Smooth muscle cell (in vitro differentiated cells): Measurements from ENCODE around the gene ATF6. TPM values are rescaled to one million over a fixed set of nuclear protein-coding genes. Genes with fewer than 3 reads are reported as not detected.

ENCODE experiments used
- DNase-seq: peaks from one replicate; lab custom pipeline; 2025; ENCODE audit not compliant: unreplicated experiment; lab: John Stamatoyannopoulos, UW
- H2AFZ ChIP-seq: fragments of 200-600 bp; sonication (generic); 2 replicates; pipeline ENCODE4 v1.6.0; 2016; ENCODE audit warnings: antibody characterized with exemption, low read depth, mild to moderate bottlenecking
- H3F3A ChIP-seq: fragments of 200-600 bp; sonication (generic); 2 replicates; pipeline ENCODE4 v1.6.0; 2017; ENCODE audit warnings: antibody characterized with exemption, low read depth
- H3K27ac ChIP-seq: fragments of 200-600 bp; sonication (generic); 2 replicates; pipeline ENCODE4 v1.5.1; 2016; ENCODE audit warnings: low read depth, mild to moderate bottlenecking
- H3K27me3 ChIP-seq: fragments of 200-600 bp; sonication (generic); 2 replicates; pipeline ENCODE4 v1.6.1; 2016; ENCODE audit warnings: low read depth, mild to moderate bottlenecking
- H3K36me3 ChIP-seq: fragments of 200-600 bp; sonication (generic); 2 replicates; pipeline ENCODE4 v1.5.1; 2016; ENCODE audit warnings: low read depth
- H3K4me1 ChIP-seq: fragments of 200-600 bp; sonication (generic); 2 replicates; pipeline ENCODE4 v1.5.1; 2016; ENCODE audit warnings: low read depth
- H3K4me2 ChIP-seq: fragments of 200-600 bp; sonication (generic); 2 replicates; pipeline ENCODE4 v1.6.0; 2016; ENCODE audit warnings: mild to moderate bottlenecking
- H3K4me3 ChIP-seq: fragments of 200-600 bp; sonication (generic); 2 replicates; pipeline ENCODE4 v1.5.1; 2016; ENCODE audit warnings: mild to moderate bottlenecking
- H3K79me2 ChIP-seq: fragments of 200-600 bp; sonication (generic); 2 replicates; pipeline ENCODE4 v1.6.0; 2016; ENCODE audit warnings: low read depth, mild to moderate bottlenecking
- H3K9ac ChIP-seq: fragments of 200-600 bp; sonication (generic); 2 replicates; pipeline ENCODE4 v1.6.0; 2016; ENCODE audit warnings: low read depth
- H3K9me3 ChIP-seq: fragments of 200-600 bp; sonication (generic); replicated peaks from 2 replicates; pipeline ENCODE4 v1.5.1; 2016; ENCODE audit warnings: low read depth
- H4K20me1 ChIP-seq: fragments of 200-600 bp; sonication (generic); 2 replicates; pipeline ENCODE4 v1.6.0; 2016; ENCODE audit warnings: low read depth
- CTCF ChIP-seq: fragments of 200-600 bp; sonication (generic); IDR thresholded peaks from 2 replicates; pipeline ENCODE4 v1.5.1; 2017; ENCODE audit warnings: borderline replicate concordance, mild to moderate bottlenecking, antibody characterized with exemption; ENCODE audit not compliant: insufficient read depth, poor library complexity, severe bottlenecking
- WGBS: methylation state at CpG from one replicate; pipeline ENCODE4 v1.1.7; 2016; ENCODE audit warnings: low lambda C conversion rate; 5-methylcytosine and 5-hydroxymethylcytosine counted together
- polyA plus RNA-seq: library from polyadenylated mRNA; unstranded; fragments of >200 nt; fragmentation: Nextera tagmentation; extraction: Ambion mirVana; gene quantifications from 2 replicates; pipeline ENCODE4 v1.2.1, GENCODE V29; 2016
- total RNA-seq: library from RNA; depleted of rRNA; stranded (reverse); fragments of >200 nt; gene quantifications from 2 replicates; pipeline ENCODE4 v1.2.3, GENCODE V29; 2014

The ATF6 gene
- total and polyA plus RNA-seq, 2 experiments from 2014 or later = 7.8 to 22.9 TPM

GRCh38 chr1:161905269-161905884, 139.3 kb downstream of the ATF6 start:
- Histone ChIP-seq H3K9ac (no peak overlapping the region), H2AFZ (no peak overlapping the region), H3K4me1 (peaks cover 4% of the 10 kb centered on the region), H3K4me2 (no peak overlapping the region), H3K27me3 (no peaks in the 10 kb centered on the region), H3K36me3 (no peaks in the 10 kb centered on the region), H3K27ac (no peak overlapping the region), H3F3A (no peaks in the 10 kb centered on the region), H3K4me3 (no peak overlapping the region), H4K20me1 (no peaks in the 10 kb centered on the region), H3K9me3 (no peaks in the 10 kb centered on the region), H3K79me2 (no peaks in the 10 kb centered on the region)
- WGBS = 98% methylated on average over 3 of the region's 3 CpGs
- TF ChIP-seq CTCF = peak; percentile 39
- DNase-seq = no peak

GRCh38 chr1:161907265-161907664, 141.1 kb downstream of the ATF6 start:
- Histone ChIP-seq H3K4me3 (no peak overlapping the region), H3K4me2 (no peak overlapping the region), H3K9ac (no peak overlapping the region), H3K27me3 (no peaks in the 10 kb centered on the region), H3K36me3 (no peaks in the 10 kb centered on the region), H3K27ac (no peak overlapping the region), H3K9me3 (no peaks in the 10 kb centered on the region), H3K79me2 (no peaks in the 10 kb centered on the region), H2AFZ (no peak overlapping the region), H3F3A (no peaks in the 10 kb centered on the region), H4K20me1 (no peaks in the 10 kb centered on the region), H3K4me1 (peaks cover 9% of the 10 kb centered on the region)
- DNase-seq = no peak
- TF ChIP-seq CTCF = no peak

GRCh38 chr1:161908264-161908663, 142.1 kb downstream of the ATF6 start:
- Histone ChIP-seq H3K27me3 (no peaks in the 10 kb centered on the region), H3K27ac (no peak overlapping the region), H4K20me1 (no peaks in the 10 kb centered on the region), H2AFZ (no peak overlapping the region), H3K9ac (no peak overlapping the region), H3K4me1 (peaks cover 9% of the 10 kb centered on the region), H3K9me3 (no peaks in the 10 kb centered on the region), H3K36me3 (no peaks in the 10 kb centered on the region), H3K4me3 (no peak overlapping the region), H3K4me2 (no peak overlapping the region), H3K79me2 (no peaks in the 10 kb centered on the region), H3F3A (no peaks in the 10 kb centered on the region)
- DNase-seq = no peak
- no peak for TF ChIP-seq CTCF
- 93% methylated on average over 3 of the region's 3 CpGs for WGBS

- peaks cover 9% of the 10 kb centered on the region for H3K4me1 ChIP-seq
- peak overlapping the region; percentile 40 for H3K27ac ChIP-seq
- H3K4me2 ChIP-seq = peak overlapping the region; percentile 59
- H4K20me1 ChIP-seq = no peaks in the 10 kb centered on the region
- no peak overlapping the region for H3K4me3 ChIP-seq
- H3K79me2 ChIP-seq = no peaks in the 10 kb centered on the region
- no peak for TF ChIP-seq CTCF
- H3K9me3 ChIP-seq = no peaks in the 10 kb centered on the region
- H3F3A ChIP-seq = no peaks in the 10 kb centered on the region
- DNase-seq = no peak
- H3K27me3 ChIP-seq = no peaks in the 10 kb centered on the region
- H3K36me3 ChIP-seq = no peaks in the 10 kb centered on the region
- peak overlapping the region; percentile 27 for H3K9ac ChIP-seq
- no peak overlapping the region for H2AFZ ChIP-seq
Observed at GRCh38 chr1:161910604-161911003, 144.5 kb downstream of the ATF6 start.
